Gastrocnemius medialis (tissue), 4 donors: Measurements from ENCODE around the gene NUDCD3.

ENCODE experiments used
- POLR2A ChIP-seq, 2 donors: fragments of 450-650 bp; IDR thresholded peaks; one replicate each; pipeline ENCODE4 v1.6.1; 2017; ENCODE audit warnings: antibody characterized with exemption in 2 of 2, mild to moderate bottlenecking in 2 of 2, moderate library complexity in 2 of 2
- TF ChIP-seq, protein P1 (sequence below), 5 experiments: fragments of 450-650 bp in 3 of 5; fragments of 200-600 bp in 2 of 5; sonication (generic) in 2 of 5; IDR thresholded peaks in 4 of 5; conservative IDR thresholded peaks in 1 of 5; 1 replicate in 4 of 5; 2 replicates in 1 of 5; pipeline ENCODE4 v1.5.1; 2016 to 2019; ENCODE audit warnings: antibody characterized with exemption in 5 of 5, mild to moderate bottlenecking in 3 of 5, moderate library complexity in 3 of 5

- TF ChIP-seq, protein P1, sequence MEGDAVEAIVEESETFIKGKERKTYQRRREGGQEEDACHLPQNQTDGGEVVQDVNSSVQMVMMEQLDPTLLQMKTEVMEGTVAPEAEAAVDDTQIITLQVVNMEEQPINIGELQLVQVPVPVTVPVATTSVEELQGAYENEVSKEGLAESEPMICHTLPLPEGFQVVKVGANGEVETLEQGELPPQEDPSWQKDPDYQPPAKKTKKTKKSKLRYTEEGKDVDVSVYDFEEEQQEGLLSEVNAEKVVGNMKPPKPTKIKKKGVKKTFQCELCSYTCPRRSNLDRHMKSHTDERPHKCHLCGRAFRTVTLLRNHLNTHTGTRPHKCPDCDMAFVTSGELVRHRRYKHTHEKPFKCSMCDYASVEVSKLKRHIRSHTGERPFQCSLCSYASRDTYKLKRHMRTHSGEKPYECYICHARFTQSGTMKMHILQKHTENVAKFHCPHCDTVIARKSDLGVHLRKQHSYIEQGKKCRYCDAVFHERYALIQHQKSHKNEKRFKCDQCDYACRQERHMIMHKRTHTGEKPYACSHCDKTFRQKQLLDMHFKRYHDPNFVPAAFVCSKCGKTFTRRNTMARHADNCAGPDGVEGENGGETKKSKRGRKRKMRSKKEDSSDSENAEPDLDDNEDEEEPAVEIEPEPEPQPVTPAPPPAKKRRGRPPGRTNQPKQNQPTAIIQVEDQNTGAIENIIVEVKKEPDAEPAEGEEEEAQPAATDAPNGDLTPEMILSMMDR (IDR thresholded peaks at IDR 0.05 in 4 of 5, conservative IDR thresholded peaks at IDR 0.05 in 1 of 5): no peak
- TF ChIP-seq POLR2A (IDR thresholded peaks at IDR 0.05): no peak
Measured at GRCh38 chr7:44378744-44379143, 111.7 kb downstream of the NUDCD3 start.
